Measurements from ENCODE around the gene SH3GL3.

SH3GL3 gene, protein sequence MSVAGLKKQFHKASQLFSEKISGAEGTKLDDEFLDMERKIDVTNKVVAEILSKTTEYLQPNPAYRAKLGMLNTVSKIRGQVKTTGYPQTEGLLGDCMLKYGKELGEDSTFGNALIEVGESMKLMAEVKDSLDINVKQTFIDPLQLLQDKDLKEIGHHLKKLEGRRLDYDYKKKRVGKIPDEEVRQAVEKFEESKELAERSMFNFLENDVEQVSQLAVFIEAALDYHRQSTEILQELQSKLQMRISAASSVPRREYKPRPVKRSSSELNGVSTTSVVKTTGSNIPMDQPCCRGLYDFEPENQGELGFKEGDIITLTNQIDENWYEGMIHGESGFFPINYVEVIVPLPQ

DNA sequence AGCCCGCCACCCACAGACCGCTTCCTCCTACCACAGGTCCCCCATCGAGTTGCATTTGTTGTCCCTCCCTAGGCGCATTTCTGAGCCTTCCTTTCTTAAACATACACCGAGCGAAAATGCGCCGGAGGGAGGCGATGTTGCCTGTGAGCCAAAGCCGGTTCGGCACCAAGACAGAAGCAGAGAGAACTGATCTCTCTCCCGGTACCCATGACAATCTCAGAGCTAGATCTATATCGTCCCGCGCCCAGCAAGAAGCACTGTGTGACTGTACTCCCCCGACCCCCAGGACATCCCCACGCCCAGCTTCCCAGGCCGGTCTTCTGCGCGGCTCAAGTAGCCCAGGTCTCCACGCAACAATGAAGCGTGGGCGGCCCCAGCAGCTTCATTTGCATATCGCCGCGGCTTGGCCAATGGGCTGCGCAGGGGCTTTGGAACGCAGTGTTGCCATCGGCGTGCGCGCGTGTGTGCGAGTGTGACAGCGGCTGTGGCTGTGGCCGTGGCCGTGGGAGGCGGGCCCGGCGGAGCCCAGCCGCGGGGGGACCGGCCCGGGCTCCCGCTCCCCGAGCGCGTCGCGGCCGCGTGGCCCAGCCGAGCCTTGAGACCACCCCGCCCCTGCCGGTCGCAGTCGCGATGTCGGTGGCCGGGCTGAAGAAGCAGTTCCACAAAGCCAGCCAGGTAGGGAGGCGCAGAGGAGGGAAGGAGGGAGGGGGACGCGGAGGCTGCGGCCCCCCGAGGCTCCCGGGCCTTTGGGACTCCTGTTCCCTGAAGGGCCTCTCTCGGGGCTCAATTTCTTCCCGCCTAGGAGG lies at the start of gene SH3GL3:
SH3GL3 (plus strand) TSS at position 438 of the 806 bp plus-strand sequence; CDS start at position 631, 193 bp downstream.
- in situ Hi-C loops (cut with MboI; ENCODE audit: low sequenced_read_pairs, unreplicated experiment): no loop called here
- peak; percentile 33 for DNase-seq (ENCODE audit: low spot score)

DNA sequence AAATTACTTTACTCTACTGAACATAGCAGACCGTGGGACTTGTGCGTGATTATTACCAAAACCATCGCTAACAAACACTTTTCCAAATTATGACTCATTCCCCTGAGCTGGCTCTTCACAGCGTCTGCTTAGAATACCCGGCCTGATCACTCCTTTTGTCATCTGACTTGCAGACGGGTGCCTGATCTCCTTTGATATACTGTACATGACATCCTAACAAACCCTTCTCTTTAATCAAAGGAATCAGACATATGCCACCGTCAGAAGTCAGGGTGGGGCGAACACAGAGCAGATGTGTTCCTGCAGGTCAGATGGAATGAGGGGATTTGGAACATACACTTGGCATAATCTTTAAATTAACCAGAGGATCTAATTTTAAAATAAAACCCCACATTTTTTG lies 48.5 kb upstream of the SH3GL3 start:
- in situ Hi-C loops (cut with MboI; ENCODE audit: low sequenced_read_pairs, unreplicated experiment): no loop called here
- TF ChIP-seq, protein P1, sequence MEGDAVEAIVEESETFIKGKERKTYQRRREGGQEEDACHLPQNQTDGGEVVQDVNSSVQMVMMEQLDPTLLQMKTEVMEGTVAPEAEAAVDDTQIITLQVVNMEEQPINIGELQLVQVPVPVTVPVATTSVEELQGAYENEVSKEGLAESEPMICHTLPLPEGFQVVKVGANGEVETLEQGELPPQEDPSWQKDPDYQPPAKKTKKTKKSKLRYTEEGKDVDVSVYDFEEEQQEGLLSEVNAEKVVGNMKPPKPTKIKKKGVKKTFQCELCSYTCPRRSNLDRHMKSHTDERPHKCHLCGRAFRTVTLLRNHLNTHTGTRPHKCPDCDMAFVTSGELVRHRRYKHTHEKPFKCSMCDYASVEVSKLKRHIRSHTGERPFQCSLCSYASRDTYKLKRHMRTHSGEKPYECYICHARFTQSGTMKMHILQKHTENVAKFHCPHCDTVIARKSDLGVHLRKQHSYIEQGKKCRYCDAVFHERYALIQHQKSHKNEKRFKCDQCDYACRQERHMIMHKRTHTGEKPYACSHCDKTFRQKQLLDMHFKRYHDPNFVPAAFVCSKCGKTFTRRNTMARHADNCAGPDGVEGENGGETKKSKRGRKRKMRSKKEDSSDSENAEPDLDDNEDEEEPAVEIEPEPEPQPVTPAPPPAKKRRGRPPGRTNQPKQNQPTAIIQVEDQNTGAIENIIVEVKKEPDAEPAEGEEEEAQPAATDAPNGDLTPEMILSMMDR (IDR thresholded peaks at IDR 0.05; ENCODE audit: borderline replicate concordance, control extremely low read depth, extremely low read depth, insufficient read depth, missing control alignments): no peak
- DNase-seq (ENCODE audit: low spot score): no peak

More for the DNA sequence above, at the start of gene SH3GL3:
- TF ChIP-seq, protein P1 (IDR thresholded peaks at IDR 0.05; ENCODE audit: borderline replicate concordance, control extremely low read depth, extremely low read depth, insufficient read depth, missing control alignments): no peak

DNA sequence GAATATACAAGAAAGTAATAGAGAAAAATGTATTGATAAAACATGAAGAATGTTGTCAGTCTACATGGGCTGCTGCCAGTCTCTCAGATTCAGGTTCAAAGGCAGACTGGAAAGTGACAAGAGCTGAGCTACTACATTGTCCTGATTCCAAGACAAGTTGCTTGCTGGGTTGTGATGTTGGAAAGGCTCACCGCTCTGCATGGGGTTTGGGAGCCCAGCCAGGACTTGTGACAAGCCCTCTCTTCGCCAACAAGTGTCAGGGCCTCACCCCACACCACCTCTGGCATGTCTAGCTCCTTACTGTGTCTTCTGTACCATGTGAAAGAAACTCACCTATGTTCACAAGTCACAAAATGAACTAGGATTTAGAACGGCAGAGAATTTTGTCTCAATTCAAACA lies 43.0 kb upstream of the SH3GL3 start:
- in situ Hi-C loops (cut with MboI; ENCODE audit: low sequenced_read_pairs, unreplicated experiment): no loop called here
- DNase-seq (ENCODE audit: low spot score): no peak
- TF ChIP-seq, protein P1 (IDR thresholded peaks at IDR 0.05; ENCODE audit: borderline replicate concordance, control extremely low read depth, extremely low read depth, insufficient read depth, missing control alignments): no peak

DNA sequence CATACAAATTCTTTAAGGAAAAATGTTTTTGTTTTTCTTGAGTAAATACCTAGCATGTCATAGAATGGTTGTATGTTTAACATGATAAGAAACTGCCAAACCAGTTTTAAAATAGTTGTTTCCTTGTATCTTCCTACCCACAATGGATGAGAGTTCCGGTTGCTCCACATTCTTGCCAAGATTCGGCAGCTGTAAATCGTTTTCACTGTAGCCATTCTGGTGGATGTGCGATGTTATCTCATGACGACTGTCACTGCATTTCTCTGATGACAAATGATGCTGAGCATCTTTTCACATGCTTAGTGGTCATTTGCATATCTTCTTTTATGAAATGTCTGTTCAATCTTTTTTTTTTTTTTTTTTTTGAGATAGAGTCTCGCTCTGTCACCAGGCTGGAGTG lies 36.6 kb upstream of the SH3GL3 start:
- no peak for DNase-seq (ENCODE audit: low spot score)
- TF ChIP-seq, protein P1 (IDR thresholded peaks at IDR 0.05; ENCODE audit: borderline replicate concordance, control extremely low read depth, extremely low read depth, insufficient read depth, missing control alignments): no peak
- in situ Hi-C loops (cut with MboI; ENCODE audit: low sequenced_read_pairs, unreplicated experiment): no loop called here

DNA sequence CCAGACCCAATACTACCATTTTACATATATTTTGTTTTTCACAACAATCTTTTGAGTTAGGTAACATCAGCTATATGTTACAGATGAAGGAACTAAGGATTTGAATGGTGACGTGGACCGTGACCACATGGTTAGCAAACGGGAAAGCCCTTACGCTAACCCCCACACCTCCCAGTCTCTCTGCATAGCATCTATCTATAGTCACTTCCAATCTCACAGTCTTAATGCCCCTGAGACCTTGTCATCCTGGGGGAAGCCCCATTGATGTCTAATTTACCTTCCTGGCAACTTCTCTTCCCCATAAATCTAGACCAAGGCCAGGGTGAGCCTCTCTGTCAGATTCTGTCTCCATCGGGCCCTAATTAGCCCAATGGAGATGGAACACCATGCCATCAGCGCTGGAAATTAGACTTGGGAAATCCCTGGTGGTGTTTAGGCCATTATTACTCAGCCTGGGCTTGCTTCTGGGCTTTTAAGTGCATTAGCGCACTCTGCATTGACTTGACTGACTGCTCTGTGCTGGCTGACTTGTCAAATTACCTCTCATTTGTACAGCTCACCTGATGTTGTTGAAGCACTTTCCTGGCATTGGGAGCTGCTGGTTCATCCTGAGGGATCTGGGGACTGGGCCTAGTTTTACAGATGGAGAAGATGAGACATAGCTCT lies 34.0 kb upstream of the SH3GL3 start:
- in situ Hi-C loops (cut with MboI; ENCODE audit: low sequenced_read_pairs, unreplicated experiment): no loop called here
- peak; percentile 32 for DNase-seq (ENCODE audit: low spot score)

DNA sequence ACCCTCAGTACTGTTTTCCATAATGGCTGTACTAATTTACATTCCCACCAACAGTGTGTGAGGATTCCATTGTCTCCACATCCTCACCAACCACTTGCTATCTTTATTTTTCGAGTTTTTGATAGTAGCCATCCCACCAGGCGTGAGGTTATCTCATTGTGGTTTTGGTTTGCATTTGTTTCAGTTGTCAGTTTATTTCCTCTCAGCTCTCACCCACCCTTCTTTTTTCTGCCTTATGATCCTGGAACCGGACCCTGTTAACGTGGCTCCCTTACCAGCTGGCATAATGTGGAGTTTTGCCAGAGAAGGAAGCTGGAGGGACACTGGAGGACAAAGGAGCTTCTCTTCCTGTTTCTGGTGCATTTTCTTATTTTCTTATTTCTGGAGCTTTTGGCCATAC lies 25.1 kb upstream of the SH3GL3 start:
- in situ Hi-C loops (cut with MboI; ENCODE audit: low sequenced_read_pairs, unreplicated experiment): no loop called here

More for the DNA sequence above, 34.0 kb upstream of the SH3GL3 start:
- TF ChIP-seq, protein P1 (IDR thresholded peaks at IDR 0.05; ENCODE audit: borderline replicate concordance, control extremely low read depth, extremely low read depth, insufficient read depth, missing control alignments): no peak

More for the DNA sequence above, 25.1 kb upstream of the SH3GL3 start:
- TF ChIP-seq, protein P1 (IDR thresholded peaks at IDR 0.05; ENCODE audit: borderline replicate concordance, control extremely low read depth, extremely low read depth, insufficient read depth, missing control alignments): no peak
- no peak for DNase-seq (ENCODE audit: low spot score)
